ENCODE measurements around the gene TRMT112. TPM values are rescaled to one million over a fixed set of nuclear protein-coding genes. Genes with fewer than 3 reads are reported as not detected.

TRMT112 gene
- total RNA-seq, 1 donor from 2014 or later: 150 TPM

DNA sequence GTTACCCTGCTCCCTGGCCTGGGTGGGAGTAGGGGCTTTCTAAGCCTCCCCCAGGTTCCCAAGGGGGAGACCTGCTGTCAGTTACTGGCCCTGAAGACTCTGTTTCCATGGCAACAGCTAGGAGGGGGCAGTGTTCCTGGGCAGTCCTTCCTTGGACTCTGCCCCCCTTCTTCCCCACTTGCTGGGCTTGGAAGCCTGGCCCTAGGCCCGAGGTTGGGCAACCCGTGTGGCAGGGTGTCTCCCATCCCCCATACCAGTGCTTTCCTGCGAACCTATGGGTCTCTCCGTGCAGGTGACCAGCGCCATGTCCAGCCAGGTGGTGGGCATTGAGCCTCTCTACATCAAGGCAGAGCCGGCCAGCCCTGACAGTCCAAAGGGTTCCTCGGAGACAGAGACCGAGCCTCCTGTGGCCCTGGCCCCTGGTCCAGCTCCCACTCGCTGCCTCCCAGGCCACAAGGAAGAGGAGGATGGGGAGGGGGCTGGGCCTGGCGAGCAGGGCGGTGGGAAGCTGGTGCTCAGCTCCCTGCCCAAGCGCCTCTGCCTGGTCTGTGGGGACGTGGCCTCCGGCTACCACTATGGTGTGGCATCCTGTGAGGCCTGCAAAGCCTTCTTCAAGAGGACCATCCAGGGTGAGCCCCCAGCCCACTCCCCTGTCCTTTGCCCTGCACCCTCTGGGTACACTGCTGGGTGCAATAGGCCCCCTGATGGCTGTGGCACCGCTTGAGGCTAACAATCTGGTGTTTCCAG lies 10.3 kb downstream of the TRMT112 start:
- DNase-seq: no peak

DNA sequence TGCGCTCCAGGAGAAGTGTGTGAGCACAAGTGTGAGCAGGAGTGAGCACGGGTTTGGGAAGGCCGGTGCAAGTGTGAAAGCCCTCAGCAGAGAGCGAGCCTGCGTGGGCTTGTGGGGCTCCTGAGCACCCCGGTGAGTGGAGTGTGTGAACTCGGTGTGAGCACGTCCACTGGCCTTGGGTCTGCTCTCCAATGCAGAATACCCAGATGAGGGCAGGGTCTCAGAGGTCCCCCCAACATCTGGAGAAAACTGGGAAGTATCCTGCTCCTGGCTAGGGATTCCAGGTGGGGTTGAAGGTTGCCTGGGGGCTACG lies 10.8 kb downstream of the TRMT112 start:
- no peak for DNase-seq

- DNase-seq: peak; percentile 61
These were observed 11.4 kb downstream of the TRMT112 start for GRCh38 chr11:64305691-64306562.

GRCh38 chr11:64305075-64305690 lies 12.2 kb downstream of the TRMT112 start, which contains the start of gene ESRRA:
TSS of gene ESRRA (plus strand) at chr11:64305524. CDS start at chr11:64307180, 1,656 bp downstream.
- peak; percentile 99 for DNase-seq

DNA sequence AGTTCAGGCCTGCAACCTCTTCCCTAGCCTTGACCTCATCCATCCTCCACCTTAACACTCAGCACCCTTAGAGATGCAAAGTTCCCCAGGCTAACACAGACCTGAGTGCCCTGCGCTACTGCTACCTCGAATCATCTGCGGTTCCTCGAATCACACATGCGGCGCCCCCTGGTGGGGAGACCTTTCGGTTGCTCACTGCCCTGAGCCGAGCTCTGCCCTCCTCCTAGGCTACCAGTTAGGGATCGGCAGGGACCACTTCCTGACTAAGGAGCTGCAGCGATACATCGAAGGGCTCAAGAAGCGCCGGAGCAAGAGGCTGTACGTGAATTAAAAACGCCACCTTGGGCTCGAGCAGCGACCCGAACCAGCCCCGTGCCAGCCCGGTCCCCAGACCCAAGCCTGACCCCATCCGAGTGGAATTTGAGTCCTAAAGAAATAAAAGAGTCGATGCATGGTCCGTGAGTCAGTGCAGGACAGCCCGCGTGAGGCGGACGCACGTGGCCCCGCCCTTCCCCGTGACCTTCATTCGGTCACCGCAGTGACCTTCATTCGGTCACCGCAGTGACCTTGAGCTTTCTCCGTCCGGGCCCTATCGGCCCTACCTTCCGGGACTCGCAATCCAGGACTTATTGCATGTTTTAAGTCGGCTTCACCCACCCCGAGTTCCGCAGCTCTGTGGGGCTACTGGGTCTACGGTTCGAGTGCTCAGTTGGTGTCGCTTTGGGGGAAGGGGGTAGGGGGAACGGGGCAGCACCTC lies 12.9 kb downstream of the TRMT112 start:
- peak; percentile 93 for DNase-seq

- DNase-seq: no peak
These were observed 13.4 kb downstream of the TRMT112 start for GRCh38 chr11:64304032-64304315.

- DNase-seq: no peak
These were observed 14.0 kb downstream of the TRMT112 start for GRCh38 chr11:64303109-64304031.

DNA sequence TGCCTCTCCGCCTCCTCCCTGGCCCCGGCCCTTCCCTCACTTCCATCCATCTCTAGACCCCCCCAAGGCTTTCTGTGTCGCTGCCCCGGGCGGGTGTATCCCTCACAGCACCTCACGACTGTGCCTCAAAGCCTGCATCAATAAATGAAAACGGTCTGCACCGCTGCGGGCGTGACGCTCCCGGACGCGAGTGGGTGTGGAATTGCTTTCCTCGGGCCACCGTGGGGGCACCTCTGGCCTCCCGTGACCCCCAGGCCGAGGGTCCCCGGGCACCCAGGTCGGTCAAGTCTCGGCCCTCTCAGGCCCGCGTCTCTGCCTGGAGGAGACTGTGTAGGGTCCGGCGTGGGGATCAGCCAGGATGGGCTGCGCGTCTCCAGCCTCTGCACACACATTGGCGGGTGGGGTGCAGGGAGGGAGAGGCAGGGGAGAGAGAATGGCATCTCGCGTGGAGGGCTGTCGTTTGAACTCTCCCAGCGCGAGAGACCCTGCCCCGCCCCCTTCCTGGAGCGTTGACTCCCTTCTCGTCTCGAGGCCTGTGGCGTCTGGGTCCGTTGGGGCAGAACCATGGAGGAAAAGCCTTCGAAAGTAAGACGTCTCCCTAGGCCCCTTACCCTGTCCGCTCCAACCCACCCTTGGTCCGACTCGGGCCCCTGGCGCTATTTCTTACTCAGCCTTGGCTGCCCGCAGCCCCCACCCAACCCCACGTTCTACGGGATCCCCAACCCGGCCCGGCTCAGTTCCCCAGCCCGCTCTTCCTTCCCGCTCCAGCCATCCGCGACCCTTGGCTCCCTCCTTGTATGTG lies 17.3 kb downstream of the TRMT112 start, which contains the start of gene CATSPERZ:
Gene CATSPERZ (plus strand): TSS at position 512 of the 802 bp plus-strand sequence. CDS start 53 bp downstream, at position 565.
- DNase-seq: no peak

GRCh38 chr11:64298966-64299846 lies 18.2 kb downstream of the TRMT112 start:
- peak; percentile 70 for DNase-seq

DNA sequence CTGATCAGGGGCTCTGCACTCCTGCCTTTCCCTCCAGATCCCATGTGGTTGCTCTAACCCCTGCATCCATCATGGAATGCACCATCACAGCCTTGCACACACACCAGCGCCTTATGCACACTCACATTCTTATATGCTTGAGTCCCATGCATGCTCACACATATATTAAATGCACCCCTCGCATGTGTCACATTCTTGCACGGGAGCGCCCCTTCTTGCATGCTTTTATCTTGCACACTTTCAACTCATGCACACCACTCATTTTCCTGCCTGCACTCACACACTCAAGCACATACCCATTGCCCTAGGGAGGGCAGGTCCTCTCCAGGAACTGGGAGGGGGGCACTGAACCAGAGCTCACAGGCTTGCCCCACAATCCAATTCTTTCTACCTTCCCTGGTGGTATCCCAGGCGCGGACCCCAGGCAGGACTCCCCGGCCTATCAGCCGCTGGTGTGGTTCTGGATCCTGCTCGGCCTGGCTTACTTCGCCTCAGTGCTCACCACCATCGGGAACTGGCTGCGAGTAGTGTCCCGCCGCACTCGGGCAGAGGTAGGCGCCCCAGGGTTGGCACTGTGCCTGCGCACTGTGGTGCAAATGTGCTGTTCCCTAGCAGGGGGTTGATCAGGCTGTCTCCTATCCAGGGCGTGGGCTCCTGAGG lies 19.5 kb downstream of the TRMT112 start:
- DNase-seq: no peak

GRCh38 chr11:64296830-64297698 lies 20.3 kb downstream of the TRMT112 start:
- DNase-seq: no peak

DNA sequence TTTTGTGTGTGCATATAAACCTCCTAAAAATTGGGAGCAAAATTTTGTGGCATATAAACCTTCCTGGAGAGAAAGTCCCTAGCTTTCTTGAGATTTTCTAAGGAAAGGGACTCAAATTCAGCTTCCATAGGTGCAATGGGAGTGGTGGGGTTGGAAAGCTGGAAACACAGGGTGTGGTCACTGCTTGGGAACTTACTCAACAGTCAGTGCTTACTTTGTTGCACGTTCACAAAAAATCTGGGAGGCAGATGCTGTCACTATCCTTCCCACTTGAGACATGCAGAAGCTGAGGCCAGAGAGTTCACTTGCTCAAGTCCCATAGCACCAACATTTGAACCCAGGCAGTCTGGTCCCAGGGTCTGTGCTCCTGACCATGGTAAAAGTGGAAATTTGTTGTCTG lies 21.1 kb downstream of the TRMT112 start:
- no peak for DNase-seq

DNA sequence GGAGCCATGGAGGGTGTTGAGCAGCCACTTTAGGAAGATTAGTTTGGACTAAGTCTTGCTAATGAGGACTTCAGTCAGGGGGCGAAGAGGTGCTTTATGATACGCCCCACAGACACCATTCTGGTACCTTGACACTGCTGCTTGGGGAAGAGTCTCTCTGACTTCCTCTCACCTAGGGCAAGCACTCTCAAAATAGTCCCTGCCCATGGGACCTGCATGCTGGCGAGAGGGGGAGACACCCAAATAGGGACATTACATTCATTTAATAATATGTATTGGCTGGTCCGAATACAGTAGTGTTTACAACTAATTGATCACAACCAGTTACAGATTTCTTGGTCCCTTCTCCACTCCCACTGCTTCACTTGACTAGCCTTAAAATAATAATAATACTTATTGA lies 21.6 kb downstream of the TRMT112 start:
- DNase-seq: no peak

GRCh38 chr11:64294774-64295173 lies 22.6 kb downstream of the TRMT112 start:
- no peak for DNase-seq

- DNase-seq: no peak
These were observed 24.7 kb downstream of the TRMT112 start for GRCh38 chr11:64292460-64293254.

GRCh38 chr11:64291752-64292459 lies 25.5 kb downstream of the TRMT112 start:
- no peak for DNase-seq

Data from tongue (tissue), 2 donors.